ENCODE data around the gene ZNF428. TPM values are rescaled to one million over a fixed set of nuclear protein-coding genes. Genes with fewer than 3 reads are reported as not detected.
A peak's percentile ranks its signal among the peaks of the same experiment; 100 is the strongest.

The ZNF428 gene
- total RNA-seq, 4 donors from 2014 or later: 38.1 to 61.1 (median 50.5) TPM

DNA sequence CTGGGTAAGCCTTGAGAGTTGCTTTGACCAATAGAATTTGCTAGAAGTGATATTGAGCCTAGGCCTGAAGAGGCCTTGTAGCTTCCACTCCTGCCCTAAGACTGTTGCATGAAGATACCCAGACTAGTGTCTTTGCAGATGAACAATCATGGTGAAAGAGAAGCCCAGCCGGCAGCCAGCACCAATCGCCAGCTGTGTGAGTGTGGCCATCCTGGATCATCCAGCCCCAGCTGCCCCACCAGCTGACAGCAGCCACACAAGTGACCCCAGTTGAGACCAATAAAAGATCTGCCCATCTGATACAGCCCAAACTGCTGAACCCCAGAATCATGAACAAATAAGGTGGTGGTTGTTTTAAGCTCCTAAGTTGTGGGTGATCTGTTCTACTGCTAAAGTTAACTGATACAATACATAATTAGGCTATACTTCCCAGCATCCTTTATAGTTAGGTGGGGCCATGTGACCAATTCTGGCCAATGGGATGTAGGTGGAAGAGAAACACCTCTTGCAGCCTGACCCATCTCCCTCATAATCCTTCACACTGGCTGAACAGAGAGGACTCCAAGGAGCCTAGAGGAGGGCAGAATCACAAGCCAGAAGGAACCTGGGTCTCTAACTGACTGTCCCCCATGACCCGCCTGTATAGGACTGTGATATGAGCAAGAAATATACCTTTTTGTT lies 9.4 kb upstream of the ZNF428 start:
- TF ChIP-seq, protein P1, sequence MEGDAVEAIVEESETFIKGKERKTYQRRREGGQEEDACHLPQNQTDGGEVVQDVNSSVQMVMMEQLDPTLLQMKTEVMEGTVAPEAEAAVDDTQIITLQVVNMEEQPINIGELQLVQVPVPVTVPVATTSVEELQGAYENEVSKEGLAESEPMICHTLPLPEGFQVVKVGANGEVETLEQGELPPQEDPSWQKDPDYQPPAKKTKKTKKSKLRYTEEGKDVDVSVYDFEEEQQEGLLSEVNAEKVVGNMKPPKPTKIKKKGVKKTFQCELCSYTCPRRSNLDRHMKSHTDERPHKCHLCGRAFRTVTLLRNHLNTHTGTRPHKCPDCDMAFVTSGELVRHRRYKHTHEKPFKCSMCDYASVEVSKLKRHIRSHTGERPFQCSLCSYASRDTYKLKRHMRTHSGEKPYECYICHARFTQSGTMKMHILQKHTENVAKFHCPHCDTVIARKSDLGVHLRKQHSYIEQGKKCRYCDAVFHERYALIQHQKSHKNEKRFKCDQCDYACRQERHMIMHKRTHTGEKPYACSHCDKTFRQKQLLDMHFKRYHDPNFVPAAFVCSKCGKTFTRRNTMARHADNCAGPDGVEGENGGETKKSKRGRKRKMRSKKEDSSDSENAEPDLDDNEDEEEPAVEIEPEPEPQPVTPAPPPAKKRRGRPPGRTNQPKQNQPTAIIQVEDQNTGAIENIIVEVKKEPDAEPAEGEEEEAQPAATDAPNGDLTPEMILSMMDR (IDR thresholded peaks at IDR 0.05): no peak
- no peak for TF ChIP-seq EP300 (IDR thresholded peaks at IDR 0.05)
- TF ChIP-seq POLR2A (IDR thresholded peaks at IDR 0.05): no peak
- Histone ChIP-seq H3K4me1 (peaks cover 0 to 28% (median 0%) of the 10 kb centered on the region in 4 donors), H3K27ac (no peak overlapping the region), H3K4me3 (no peak overlapping the region), H3K27me3 (peaks cover 0 to 3% of the 10 kb centered on the region in 2 donors), H3K9me3 (no peaks in the 10 kb centered on the region), H3K36me3 (peaks cover 0 to 25% (median 2%) of the 10 kb centered on the region in 3 donors)
- no peak for DNase-seq (ENCODE audit: low spot score in 2 of 2)
- WGBS, 2 donors: 79 to 85% methylated on average over 3 of the region's 3 CpGs

DNA sequence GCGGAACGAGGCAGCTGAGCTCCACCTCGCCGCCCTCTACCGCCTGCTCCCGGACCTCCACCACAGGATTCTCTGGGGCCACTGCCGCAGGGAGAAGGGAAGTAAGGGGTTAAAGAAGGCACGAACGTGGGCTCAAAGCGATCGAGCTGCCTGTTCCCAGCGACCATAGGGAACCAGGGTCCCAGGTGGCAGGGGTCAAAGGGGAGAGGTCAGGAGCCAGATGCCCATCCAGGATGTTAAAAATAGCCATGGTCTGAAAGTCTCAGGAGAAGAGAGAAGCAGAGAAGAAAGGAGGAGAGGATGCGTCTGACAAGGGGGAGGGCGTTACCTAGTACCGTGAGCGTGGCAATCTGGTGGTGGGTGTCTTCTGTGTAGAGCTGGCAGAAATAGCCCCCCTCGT lies 7.4 kb upstream of the ZNF428 start:
- 57 to 64% methylated on average over 17 of the region's 17 CpGs for WGBS, 2 donors
- TF ChIP-seq POLR2A (IDR thresholded peaks at IDR 0.05) (no peak), EP300 (IDR thresholded peaks at IDR 0.05) (no peak)
- TF ChIP-seq, protein P1 (IDR thresholded peaks at IDR 0.05): no peak
- no peaks in the 10 kb centered on the region for H3K9me3 ChIP-seq

GRCh38 chr19:43625918-43626579 lies 6.6 kb upstream of the ZNF428 start:
- no peak overlapping the region for H3K4me3 ChIP-seq
- H3K36me3 ChIP-seq: peaks cover 0 to 25% (median 2%) of the 10 kb centered on the region in 3 donors
- no peak for DNase-seq (ENCODE audit: low spot score in 2 of 2)
- peaks cover 0 to 24% (median 0%) of the 10 kb centered on the region in 4 donors for H3K4me1 ChIP-seq
- H3K27ac ChIP-seq: peak overlapping the region in 2 of 4 donors; percentile 60 to 69
- TF ChIP-seq, protein P1 (IDR thresholded peaks at IDR 0.05): peak in 1 of 5 experiments; percentile 34
- no peak for TF ChIP-seq POLR2A (IDR thresholded peaks at IDR 0.05)
- no peaks in the 10 kb centered on the region for H3K9me3 ChIP-seq
- H3K27me3 ChIP-seq: peaks cover 0 to 3% of the 10 kb centered on the region in 2 donors
- WGBS, 2 donors: 72 to 73% methylated on average over 30 to 32 of the region's 32 CpGs

More for the DNA sequence above, 7.4 kb upstream of the ZNF428 start:
- H3K4me1 ChIP-seq: peaks cover 0 to 24% (median 0%) of the 10 kb centered on the region in 4 donors
- H3K36me3 ChIP-seq: peaks cover 0 to 25% (median 2%) of the 10 kb centered on the region in 3 donors
- DNase-seq (ENCODE audit: low spot score in 2 of 2): no peak
- peak overlapping the region in 1 of 4 donors; percentile 60 for H3K27ac ChIP-seq
- H3K4me3 ChIP-seq: no peak overlapping the region
- H3K27me3 ChIP-seq: peaks cover 0 to 3% of the 10 kb centered on the region in 2 donors

- H3K9me3 ChIP-seq: no peaks in the 10 kb centered on the region
- H3K36me3 ChIP-seq: peaks cover 0 to 25% (median 2%) of the 10 kb centered on the region in 3 donors
- peaks cover 0 to 3% of the 10 kb centered on the region in 2 donors for H3K27me3 ChIP-seq
- WGBS, 2 donors: 32 to 35% methylated on average over 20 to 24 of the region's 30 CpGs
- H3K27ac ChIP-seq: peak overlapping the region in 2 of 4 donors; percentile 60 to 69
- H3K4me3 ChIP-seq: no peak overlapping the region
- H3K4me1 ChIP-seq: peaks cover 0 to 33% (median 7%) of the 10 kb centered on the region in 4 donors
- DNase-seq (ENCODE audit: low spot score in 2 of 2): peak in 1 of 2 donors; percentile 28
- no peak for TF ChIP-seq EP300 (IDR thresholded peaks at IDR 0.05)
- TF ChIP-seq, protein P1 (IDR thresholded peaks at IDR 0.05): no peak
- no peak for TF ChIP-seq POLR2A (IDR thresholded peaks at IDR 0.05)
Observed at GRCh38 chr19:43624933-43625332, 5.5 kb upstream of the ZNF428 start.

Data from tibial nerve (tissue), 4 donors.